KMS-11 (cell line): ENCODE results near the gene BPGM.

Experiments used
- H2AFZ ChIP-seq: fragments of 200-600 bp; sonication (generic); 2 replicates; pipeline ENCODE4 v1.6.1; 2016; ENCODE audit warnings: antibody characterized with exemption, mixed run types, low read depth
- H3K27ac ChIP-seq: fragments of 200-600 bp; sonication (generic); 2 replicates; pipeline ENCODE4 v1.6.1; 2016; ENCODE audit warnings: mild to moderate bottlenecking, mixed run types
- H3K27me3 ChIP-seq: fragments of 200-600 bp; sonication (generic); 2 replicates; pipeline ENCODE4 v1.6.1; 2017; ENCODE audit warnings: mild to moderate bottlenecking, low read depth, mixed run types, moderate library complexity; ENCODE audit not compliant: insufficient read depth
- H3K36me3 ChIP-seq: fragments of 200-600 bp; sonication (generic); 2 replicates; pipeline ENCODE4 v1.6.1; 2017; ENCODE audit warnings: mild to moderate bottlenecking, mixed run types; ENCODE audit not compliant: insufficient read depth
- H3K4me1 ChIP-seq: fragments of 200-600 bp; sonication (generic); 2 replicates; pipeline ENCODE4 v1.6.1; 2016; ENCODE audit warnings: mild to moderate bottlenecking, low read depth, mixed run types; ENCODE audit not compliant: poor library complexity, severe bottlenecking
- H3K4me2 ChIP-seq: fragments of 200-600 bp; sonication (generic); 2 replicates; pipeline ENCODE4 v1.7.0; 2016; ENCODE audit warnings: mild to moderate bottlenecking, mixed run types
- H3K4me3 ChIP-seq: fragments of 200-600 bp; sonication (generic); IDR thresholded peaks from 2 replicates; pipeline ENCODE4 v1.6.1; 2017; ENCODE audit warnings: low read depth, low read length, mixed read lengths; ENCODE audit not compliant: insufficient read depth
- H3K79me2 ChIP-seq: fragments of 200-600 bp; sonication (generic); 2 replicates; pipeline ENCODE4 v1.6.1; 2016; ENCODE audit warnings: low read depth, mixed run types; ENCODE audit not compliant: insufficient read depth
- H3K9ac ChIP-seq: fragments of 200-600 bp; sonication (generic); 2 replicates; pipeline ENCODE4 v1.6.1; 2016; ENCODE audit warnings: mild to moderate bottlenecking, mixed run types
- H4K20me1 ChIP-seq: fragments of 200-600 bp; sonication (generic); 2 replicates; pipeline ENCODE4 v1.6.1; 2016; ENCODE audit warnings: mild to moderate bottlenecking, mixed run types; ENCODE audit not compliant: insufficient read depth
- CTCF ChIP-seq: fragments of 200-600 bp; sonication (generic); conservative IDR thresholded peaks from 2 replicates; pipeline ENCODE4 v1.6.1; 2017; ENCODE audit warnings: low read depth, mild to moderate bottlenecking, antibody characterized with exemption, low read length, moderate library complexity, mixed read lengths

BPGM gene

GRCh38 chr7:134702366-134703240 is 56.0 kb downstream of the BPGM start:
- no peak overlapping the region for H2AFZ ChIP-seq
- no peaks in the 10 kb centered on the region for H3K4me1 ChIP-seq
- H3K27me3 ChIP-seq, result no peaks in the 10 kb centered on the region
- H3K4me2 ChIP-seq, result no peak overlapping the region
- no peaks in the 10 kb centered on the region for H3K79me2 ChIP-seq
- H3K27ac ChIP-seq, result no peak overlapping the region
- H3K36me3 ChIP-seq, result no peaks in the 10 kb centered on the region
- no peak for TF ChIP-seq CTCF
- no peak overlapping the region for H3K4me3 ChIP-seq
- H3K9ac ChIP-seq, result no peak overlapping the region
- no peaks in the 10 kb centered on the region for H4K20me1 ChIP-seq

GRCh38 chr7:134703241-134703594 is 56.6 kb downstream of the BPGM start:
- no peaks in the 10 kb centered on the region for H3K27me3 ChIP-seq
- no peak overlapping the region for H3K27ac ChIP-seq
- H3K4me1 ChIP-seq, result no peaks in the 10 kb centered on the region
- H2AFZ ChIP-seq, result no peak overlapping the region
- no peaks in the 10 kb centered on the region for H3K36me3 ChIP-seq
- TF ChIP-seq CTCF, result no peak
- H4K20me1 ChIP-seq, result no peaks in the 10 kb centered on the region
- H3K9ac ChIP-seq, result no peak overlapping the region
- H3K4me2 ChIP-seq, result no peak overlapping the region
- H3K79me2 ChIP-seq, result no peaks in the 10 kb centered on the region
- H3K4me3 ChIP-seq, result no peak overlapping the region

- Histone ChIP-seq H3K4me2 (no peak overlapping the region), H3K79me2 (no peaks in the 10 kb centered on the region), H4K20me1 (no peaks in the 10 kb centered on the region)
These were observed 57.1 kb downstream of the BPGM start for GRCh38 chr7:134703782-134704181.

GRCh38 chr7:134704827-134705226 is 58.2 kb downstream of the BPGM start:
- Histone ChIP-seq H3K79me2 (no peaks in the 10 kb centered on the region), H3K4me2 (no peak overlapping the region), H3K36me3 (no peaks in the 10 kb centered on the region), H4K20me1 (no peaks in the 10 kb centered on the region), H3K27ac (no peak overlapping the region), H2AFZ (no peak overlapping the region), H3K4me1 (no peaks in the 10 kb centered on the region), H3K9ac (no peak overlapping the region), H3K27me3 (no peaks in the 10 kb centered on the region), H3K4me3 (no peak overlapping the region)
- no peak for TF ChIP-seq CTCF

More at GRCh38 chr7:134703782-134704181, 57.1 kb downstream of the BPGM start:
- no peak overlapping the region for H3K27ac ChIP-seq
- H3K9ac ChIP-seq, result no peak overlapping the region
- no peak overlapping the region for H3K4me3 ChIP-seq
- H3K36me3 ChIP-seq, result no peaks in the 10 kb centered on the region
- H3K27me3 ChIP-seq, result no peaks in the 10 kb centered on the region
- H2AFZ ChIP-seq, result no peak overlapping the region
- no peak for TF ChIP-seq CTCF
- no peaks in the 10 kb centered on the region for H3K4me1 ChIP-seq
